ENCODE measurements around the gene CLNK.
A peak's percentile ranks its signal among the peaks of the same experiment; 100 is the strongest.

Gene CLNK

DNA sequence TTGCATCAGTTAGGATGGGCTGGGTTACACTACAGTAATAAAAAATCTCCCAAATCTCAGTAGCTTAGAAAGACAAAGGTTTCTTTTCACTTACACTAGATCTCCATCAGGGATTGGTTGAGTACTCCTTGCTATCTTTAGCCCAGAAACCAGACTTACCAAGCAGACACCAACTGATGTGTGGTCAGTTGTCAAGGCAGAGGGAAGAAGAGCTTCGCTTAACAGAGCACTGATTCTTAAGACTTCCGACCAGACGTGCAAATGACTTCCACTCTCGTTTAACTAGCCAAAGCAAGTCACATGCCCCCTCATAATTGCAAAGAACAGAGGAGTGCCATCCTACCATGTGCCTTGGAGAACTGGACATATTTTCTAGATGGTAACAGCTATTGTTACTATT is 221.7 kb downstream of the CLNK start:
- H3K4me3 ChIP-seq (ENCODE audit: low read length) = no peak overlapping the region
- TF ChIP-seq, protein P1, sequence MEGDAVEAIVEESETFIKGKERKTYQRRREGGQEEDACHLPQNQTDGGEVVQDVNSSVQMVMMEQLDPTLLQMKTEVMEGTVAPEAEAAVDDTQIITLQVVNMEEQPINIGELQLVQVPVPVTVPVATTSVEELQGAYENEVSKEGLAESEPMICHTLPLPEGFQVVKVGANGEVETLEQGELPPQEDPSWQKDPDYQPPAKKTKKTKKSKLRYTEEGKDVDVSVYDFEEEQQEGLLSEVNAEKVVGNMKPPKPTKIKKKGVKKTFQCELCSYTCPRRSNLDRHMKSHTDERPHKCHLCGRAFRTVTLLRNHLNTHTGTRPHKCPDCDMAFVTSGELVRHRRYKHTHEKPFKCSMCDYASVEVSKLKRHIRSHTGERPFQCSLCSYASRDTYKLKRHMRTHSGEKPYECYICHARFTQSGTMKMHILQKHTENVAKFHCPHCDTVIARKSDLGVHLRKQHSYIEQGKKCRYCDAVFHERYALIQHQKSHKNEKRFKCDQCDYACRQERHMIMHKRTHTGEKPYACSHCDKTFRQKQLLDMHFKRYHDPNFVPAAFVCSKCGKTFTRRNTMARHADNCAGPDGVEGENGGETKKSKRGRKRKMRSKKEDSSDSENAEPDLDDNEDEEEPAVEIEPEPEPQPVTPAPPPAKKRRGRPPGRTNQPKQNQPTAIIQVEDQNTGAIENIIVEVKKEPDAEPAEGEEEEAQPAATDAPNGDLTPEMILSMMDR (conservative IDR thresholded peaks at IDR 0.05; ENCODE audit: low read length) = no peak
- DNase-seq (ENCODE audit: low read depth) = no peak

DNA sequence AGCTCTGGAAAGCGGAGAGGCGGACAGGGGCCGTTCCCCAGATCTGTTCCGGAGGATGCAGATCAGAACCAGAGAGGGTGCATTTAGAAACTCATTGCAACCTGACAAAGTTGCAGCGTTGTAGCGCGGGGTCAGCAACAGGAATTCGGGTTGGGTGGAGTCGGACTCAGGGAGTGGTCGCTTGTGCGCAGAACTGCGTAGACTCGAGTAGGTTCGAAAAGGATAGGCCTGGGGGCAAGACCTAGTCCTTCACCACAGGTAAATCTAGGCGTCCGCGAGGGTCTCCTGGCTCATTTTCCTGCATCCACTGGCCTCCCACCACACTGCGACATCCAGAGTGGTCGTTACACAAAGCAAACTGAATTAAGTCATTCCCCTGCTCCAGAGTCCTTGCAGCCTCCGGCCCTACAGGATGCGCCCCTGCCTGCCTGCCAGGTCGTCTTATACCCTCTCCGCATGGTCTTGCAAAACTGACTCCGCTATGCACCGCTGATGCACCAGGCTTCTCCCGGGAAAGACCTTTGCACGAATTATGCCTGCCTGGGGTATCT is 222.6 kb downstream of the CLNK start:
- no peak for DNase-seq (ENCODE audit: low read depth)
- H3K4me3 ChIP-seq (ENCODE audit: low read length) = peak overlapping the region; percentile 41
- TF ChIP-seq, protein P1 (conservative IDR thresholded peaks at IDR 0.05; ENCODE audit: low read length) = no peak

DNA sequence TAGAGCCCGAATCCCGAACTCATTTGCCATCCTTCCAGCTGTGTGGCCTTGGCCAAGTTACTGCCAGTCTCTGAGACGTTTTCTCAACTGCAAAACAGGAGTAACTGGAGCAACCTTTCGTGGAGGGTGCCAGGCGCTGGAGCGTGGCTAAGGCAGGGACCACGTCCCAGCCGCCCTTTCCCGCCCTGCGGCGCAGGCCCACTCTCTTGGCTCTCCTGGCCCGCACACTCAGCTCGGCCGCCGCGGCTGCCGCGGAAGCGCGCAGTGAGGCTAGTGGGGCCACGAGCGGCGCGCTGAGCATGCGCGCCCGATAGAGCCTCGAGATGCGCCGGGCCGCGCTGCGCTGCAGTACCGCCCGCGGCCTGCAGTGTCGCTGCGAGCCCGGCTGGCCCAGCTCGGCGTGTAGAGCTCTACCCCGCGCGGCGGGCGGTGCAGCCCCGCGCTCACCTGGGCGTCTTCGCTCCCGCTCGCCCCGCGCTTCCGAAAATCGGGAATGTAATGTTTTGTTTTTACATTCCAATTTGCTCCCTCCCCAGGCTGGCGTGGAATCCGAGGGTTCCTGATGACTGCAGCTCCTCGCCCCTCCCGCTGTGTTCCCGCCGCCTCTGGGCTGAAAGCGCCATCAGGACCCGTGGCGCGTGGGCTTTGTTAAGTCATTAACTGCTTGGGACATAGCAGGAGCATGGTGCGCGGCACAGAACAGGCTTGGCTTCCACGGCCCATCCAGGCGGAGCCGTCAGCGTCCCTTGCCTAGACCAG is 223.3 kb downstream of the CLNK start:
- DNase-seq (ENCODE audit: low read depth) = peak; percentile 47
- TF ChIP-seq, protein P1 (conservative IDR thresholded peaks at IDR 0.05; ENCODE audit: low read length) = peak; percentile 42
- peak overlapping the region; percentile 41 for H3K4me3 ChIP-seq (ENCODE audit: low read length)

DNA sequence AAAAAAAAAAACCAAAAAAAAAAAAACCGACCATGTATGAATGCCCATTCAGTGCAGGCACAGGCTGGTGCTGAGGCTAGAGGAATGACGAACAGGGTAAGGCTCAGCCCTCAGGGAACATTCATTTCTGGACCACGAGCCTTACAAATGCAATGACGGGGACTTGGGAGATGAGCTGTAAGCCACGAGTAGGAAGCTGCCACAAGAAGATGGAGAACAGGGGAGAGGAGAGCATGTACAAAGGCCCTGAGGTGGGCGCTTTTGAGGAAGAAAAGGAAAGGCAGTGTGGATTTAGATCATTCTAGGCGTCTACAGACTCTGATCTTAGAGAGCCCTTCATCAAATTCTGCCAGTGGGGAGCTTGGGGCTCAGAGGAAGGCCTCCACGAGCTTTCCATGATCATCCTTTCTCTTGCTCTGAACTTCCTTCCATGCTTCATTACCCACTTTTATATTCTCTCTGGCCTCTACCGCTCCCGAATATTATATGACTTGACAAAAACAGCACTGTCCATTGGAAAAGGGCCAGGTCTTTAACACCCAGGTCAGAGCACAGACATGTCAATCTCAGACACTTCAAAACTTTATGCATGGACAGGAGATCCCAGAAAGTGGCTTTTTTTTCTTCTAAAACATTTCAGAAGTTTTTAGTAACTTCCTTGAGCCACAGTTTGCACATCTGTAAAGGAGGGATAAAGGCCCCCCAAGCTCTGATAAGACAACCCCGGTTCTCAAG is 224.1 kb downstream of the CLNK start:
- no peak overlapping the region for H3K4me3 ChIP-seq (ENCODE audit: low read length)
- TF ChIP-seq, protein P1 (conservative IDR thresholded peaks at IDR 0.05; ENCODE audit: low read length) = no peak
- no peak for DNase-seq (ENCODE audit: low read depth)

DNA sequence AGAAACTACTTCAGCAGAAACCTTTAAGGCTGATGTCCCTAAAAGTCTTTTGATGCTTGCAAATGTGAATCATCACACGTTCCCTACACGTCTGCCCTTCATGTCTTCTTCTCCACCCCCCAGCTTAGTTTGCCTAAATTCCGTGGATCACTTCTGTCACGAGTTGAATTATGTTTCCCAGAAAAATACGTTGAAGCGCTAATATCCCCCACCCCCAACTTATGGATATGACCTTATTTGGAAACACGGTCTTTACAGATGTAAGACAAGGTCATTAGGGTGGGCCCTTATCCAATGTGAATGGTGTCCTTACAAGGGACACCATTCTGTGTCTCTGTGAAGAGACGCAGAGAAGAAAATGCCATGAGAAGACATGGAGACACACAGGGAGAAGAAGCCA is 225.3 kb downstream of the CLNK start:
- DNase-seq (ENCODE audit: low read depth) = no peak
- TF ChIP-seq, protein P1 (conservative IDR thresholded peaks at IDR 0.05; ENCODE audit: low read length) = no peak
- H3K4me3 ChIP-seq (ENCODE audit: low read length) = no peak overlapping the region

DNA sequence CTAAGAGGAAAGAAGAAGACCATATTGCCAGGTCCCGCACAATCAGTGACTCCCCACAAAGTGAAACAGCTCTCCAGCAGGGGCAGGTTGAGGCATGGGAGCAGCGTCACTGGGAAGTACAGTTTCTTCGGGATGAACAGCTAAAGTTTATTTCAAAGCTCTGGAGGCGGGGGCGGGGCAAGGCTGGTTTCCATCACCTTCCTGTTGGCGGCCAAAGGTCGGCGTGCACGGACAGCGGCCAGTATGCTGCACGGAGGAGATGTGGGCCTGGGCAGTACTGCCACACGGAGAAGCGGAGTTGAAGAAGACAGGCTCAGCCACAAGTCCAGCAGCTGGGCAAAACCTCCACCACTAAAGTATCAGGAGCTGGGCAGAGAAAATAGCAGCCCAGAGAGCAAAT is 226.4 kb downstream of the CLNK start:
- H3K4me3 ChIP-seq (ENCODE audit: low read length) = no peak overlapping the region
- TF ChIP-seq, protein P1 (conservative IDR thresholded peaks at IDR 0.05; ENCODE audit: low read length) = no peak
- DNase-seq (ENCODE audit: low read depth) = no peak
